ENCODE results near the gene GNAS-AS1. TPM values are rescaled to one million over a fixed set of nuclear protein-coding genes. Genes with fewer than 3 reads are reported as not detected.

Gene GNAS-AS1
- total and polyA plus RNA-seq, 2 of the 8 experiments (the other 6 are each of a cell fraction or from before 2014, with no cell fraction given), result 4.7 to 13.7 TPM

- no peak overlapping the region for H3K27ac ChIP-seq (ENCODE audit: low read depth, low read length)
- peaks cover 8 to 96% of the 10 kb centered on the region in 2 experiments; a peak in 3 of 4 replicates for H3K79me2 ChIP-seq (ENCODE audit: control insufficient read depth in 1 of 2, insufficient read depth in 2 of 2, low read length in 2 of 2)
- H3K9ac ChIP-seq (replicated peaks in 1 of 4; ENCODE audit: extremely low read depth in 1 of 4, low read depth in 3 of 4, low read length in 3 of 4), result no peak overlapping the region
- H3K4ac ChIP-seq (replicated peaks; ENCODE audit: insufficient read length, low read depth, low read length), result no peak overlapping the region
- TF ChIP-seq GABPA (IDR thresholded peaks at IDR 0.05; ENCODE audit: borderline replicate concordance, insufficient read depth, low read length), result no peak
- peak in 1 of 2 experiments; percentile 58; a peak in 1 of 3 replicates for TF ChIP-seq POLR2A (IDR thresholded peaks at IDR 0.05; ENCODE audit: control extremely low read depth in 1 of 2, low read depth in 2 of 2, low read length in 2 of 2)
- no peak for TF ChIP-seq RBBP5 (IDR thresholded peaks at IDR 0.05; ENCODE audit: borderline replicate concordance, low read depth, low read length)
- peaks cover 18 to 49% of the 10 kb centered on the region in 2 experiments for H4K20me1 ChIP-seq (replicated peaks in 1 of 2; ENCODE audit: control insufficient read depth in 1 of 2, insufficient read depth in 2 of 2, low read length in 2 of 2)
- no peak overlapping the region for H3K56ac ChIP-seq (replicated peaks; ENCODE audit: insufficient read length, low read depth, low read length)
- H2AFZ ChIP-seq (ENCODE audit: low read length), result no peak overlapping the region
- H3K23me2 ChIP-seq (ENCODE audit: low read depth, low read length), result no peaks in the 10 kb centered on the region; the same call in 1 of the 2 replicates
- peak overlapping the region in 1 of 2 experiments; percentile 62; a peak in 1 of 4 replicates for H3K4me2 ChIP-seq (ENCODE audit: insufficient read depth in 1 of 2, low read depth in 2 of 2, low read length in 2 of 2)
- H4K91ac ChIP-seq (replicated peaks; ENCODE audit: insufficient read length, low read length), result no peak overlapping the region
- no peak overlapping the region for H2BK120ac ChIP-seq (replicated peaks; ENCODE audit: low read depth, low read length)
- no peaks in the 10 kb centered on the region for H3K9me3 ChIP-seq (ENCODE audit: insufficient read depth in 2 of 2, low read depth in 1 of 2, low read length in 1 of 2)
- peaks cover 13 to 33% (median 28%) of the 10 kb centered on the region in 4 experiments for H3K4me1 ChIP-seq (replicated peaks in 1 of 4; ENCODE audit: control insufficient read depth in 3 of 4, insufficient read depth in 4 of 4, low read length in 3 of 4)
- no peak overlapping the region for H4K8ac ChIP-seq (ENCODE audit: extremely low read depth, insufficient read depth, low read length)
- no peak overlapping the region for H4K5ac ChIP-seq (ENCODE audit: insufficient read length, low read depth, low read length)
- H3K23ac ChIP-seq (ENCODE audit: insufficient read length), result no peak overlapping the region
- no peak overlapping the region for H2BK12ac ChIP-seq (ENCODE audit: low read depth, low read length)
- H2BK20ac ChIP-seq (ENCODE audit: low read length), result no peak overlapping the region
- H3K79me1 ChIP-seq (ENCODE audit: low read depth, low read length), result peaks cover 6% of the 10 kb centered on the region
- H3K4me3 ChIP-seq (ENCODE audit: extremely low read depth in 1 of 4, insufficient read depth in 2 of 4, low read depth in 3 of 4, low read length in 4 of 4), result no peak overlapping the region; a peak in 1 of 8 replicates
- H2BK15ac ChIP-seq (ENCODE audit: low read length), result no peak overlapping the region
- no peak overlapping the region for H3K18ac ChIP-seq (ENCODE audit: extremely low read depth, low read length)
- H2BK5ac ChIP-seq (ENCODE audit: low read depth, low read length), result no peak overlapping the region
- H2AK5ac ChIP-seq (ENCODE audit: low read depth, low read length), result no peak overlapping the region; the same call in 1 of the 2 replicates
- no peaks in the 10 kb centered on the region for H3K27me3 ChIP-seq (replicated peaks in 1 of 4; ENCODE audit: control insufficient read depth in 3 of 4, extremely low read depth in 1 of 4, insufficient read depth in 3 of 4, low read length in 3 of 4)
- ChIA-PET CTCF (ENCODE audit: partially characterized antibody) (interaction anchor here (0.7 to 2.8 kb wide), 7 partner anchors 10 to 189 kb away, joined by 3 to 10 read pairs (median 5); partner anchors contain the start of gene GNAS-AS1), POLR2A (ENCODE audit: partially characterized antibody) (interaction anchor here (0.9 to 4.4 kb wide), 13 partner anchors 7 to 72 kb away, joined by 3 to 37 read pairs (median 4); partner anchors contain the start of gene GNAS)
- WGBS, 2 experiments (ENCODE audit: extremely low coverage in 1 of 2, insufficient coverage in 1 of 2, insufficient read length in 1 of 2, insufficient replicate concordance in 2 of 2, low coverage in 1 of 2, low lambda C conversion rate in 2 of 2, missing lambda C conversion rate in 1 of 2), result 92% methylated on average over 15 of the region's 15 CpGs; no CpG with 5 or more reads in 1 of the 2 experiments
- peaks cover 8 to 43% (median 15%) of the 10 kb centered on the region in 4 experiments for H3K36me3 ChIP-seq (ENCODE audit: control insufficient read depth in 2 of 4, insufficient read depth in 4 of 4, low read length in 3 of 4)
- DNase-seq (ENCODE audit: low read depth in 1 of 2, low spot score in 2 of 2) (no peak), FAIRE-seq (no peak)
- H3K14ac ChIP-seq (ENCODE audit: insufficient read length), result no peak overlapping the region
Measured at GRCh38 chr20:58898629-58899408, 48.1 kb upstream of the GNAS-AS1 start.
